ENCODE measurements around the gene ZMYND8.
"Not testable (repeated sequence)": the region's sequence is repeated elsewhere in the genome, so short reads cannot be mapped to it uniquely, and the experiment has no call there.

Gene ZMYND8

DNA sequence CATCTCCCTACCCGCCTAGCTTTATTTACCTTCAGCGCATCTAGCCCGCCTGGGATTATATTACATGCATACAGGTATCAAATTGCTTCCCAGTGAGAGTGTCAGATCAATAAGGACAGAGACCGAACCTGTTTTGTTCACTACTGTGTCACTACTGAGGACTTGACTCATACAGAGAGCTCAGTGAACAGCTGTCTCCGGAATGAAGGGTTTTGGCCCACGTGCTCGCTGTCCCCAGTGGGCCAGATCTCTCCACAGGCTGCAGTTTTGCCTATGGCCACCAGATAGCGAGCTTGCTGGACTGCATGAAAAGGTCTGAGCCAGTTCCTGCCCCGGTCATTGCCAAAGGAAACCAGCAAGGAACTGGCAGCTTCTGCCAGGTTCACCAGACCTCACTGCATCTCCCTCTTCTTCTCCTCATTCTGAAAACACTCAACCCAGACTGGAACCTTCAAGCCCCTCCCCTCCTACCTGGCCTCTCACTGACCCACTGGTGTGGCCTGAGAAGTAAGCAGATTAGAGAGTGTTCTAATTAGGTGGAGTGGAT lies 150.8 kb downstream of the ZMYND8 start (continued):
- TF ChIP-seq, protein P1, sequence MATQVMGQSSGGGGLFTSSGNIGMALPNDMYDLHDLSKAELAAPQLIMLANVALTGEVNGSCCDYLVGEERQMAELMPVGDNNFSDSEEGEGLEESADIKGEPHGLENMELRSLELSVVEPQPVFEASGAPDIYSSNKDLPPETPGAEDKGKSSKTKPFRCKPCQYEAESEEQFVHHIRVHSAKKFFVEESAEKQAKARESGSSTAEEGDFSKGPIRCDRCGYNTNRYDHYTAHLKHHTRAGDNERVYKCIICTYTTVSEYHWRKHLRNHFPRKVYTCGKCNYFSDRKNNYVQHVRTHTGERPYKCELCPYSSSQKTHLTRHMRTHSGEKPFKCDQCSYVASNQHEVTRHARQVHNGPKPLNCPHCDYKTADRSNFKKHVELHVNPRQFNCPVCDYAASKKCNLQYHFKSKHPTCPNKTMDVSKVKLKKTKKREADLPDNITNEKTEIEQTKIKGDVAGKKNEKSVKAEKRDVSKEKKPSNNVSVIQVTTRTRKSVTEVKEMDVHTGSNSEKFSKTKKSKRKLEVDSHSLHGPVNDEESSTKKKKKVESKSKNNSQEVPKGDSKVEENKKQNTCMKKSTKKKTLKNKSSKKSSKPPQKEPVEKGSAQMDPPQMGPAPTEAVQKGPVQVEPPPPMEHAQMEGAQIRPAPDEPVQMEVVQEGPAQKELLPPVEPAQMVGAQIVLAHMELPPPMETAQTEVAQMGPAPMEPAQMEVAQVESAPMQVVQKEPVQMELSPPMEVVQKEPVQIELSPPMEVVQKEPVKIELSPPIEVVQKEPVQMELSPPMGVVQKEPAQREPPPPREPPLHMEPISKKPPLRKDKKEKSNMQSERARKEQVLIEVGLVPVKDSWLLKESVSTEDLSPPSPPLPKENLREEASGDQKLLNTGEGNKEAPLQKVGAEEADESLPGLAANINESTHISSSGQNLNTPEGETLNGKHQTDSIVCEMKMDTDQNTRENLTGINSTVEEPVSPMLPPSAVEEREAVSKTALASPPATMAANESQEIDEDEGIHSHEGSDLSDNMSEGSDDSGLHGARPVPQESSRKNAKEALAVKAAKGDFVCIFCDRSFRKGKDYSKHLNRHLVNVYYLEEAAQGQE (tag by site-specific recombination; IDR thresholded peaks at IDR 0.05): no peak
- TF ChIP-seq, protein P2, sequence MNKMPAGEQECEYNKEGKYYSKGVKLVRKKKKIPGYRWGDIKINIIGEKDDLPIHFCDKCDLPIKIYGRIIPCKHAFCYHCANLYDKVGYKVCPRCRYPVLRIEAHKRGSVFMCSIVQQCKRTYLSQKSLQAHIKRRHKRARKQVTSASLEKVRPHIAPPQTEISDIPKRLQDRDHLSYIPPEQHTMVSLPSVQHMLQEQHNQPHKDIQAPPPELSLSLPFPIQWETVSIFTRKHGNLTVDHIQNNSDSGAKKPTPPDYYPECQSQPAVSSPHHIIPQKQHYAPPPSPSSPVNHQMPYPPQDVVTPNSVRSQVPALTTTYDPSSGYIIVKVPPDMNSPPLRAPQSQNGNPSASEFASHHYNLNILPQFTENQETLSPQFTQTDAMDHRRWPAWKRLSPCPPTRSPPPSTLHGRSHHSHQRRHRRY (tag by site-specific recombination; IDR thresholded peaks at IDR 0.05): no peak
- no peak for TF ChIP-seq ZNF529 (tag by site-specific recombination; IDR thresholded peaks at IDR 0.05; ENCODE audit: insufficient replicate concordance)
- TF ChIP-seq, protein P3, sequence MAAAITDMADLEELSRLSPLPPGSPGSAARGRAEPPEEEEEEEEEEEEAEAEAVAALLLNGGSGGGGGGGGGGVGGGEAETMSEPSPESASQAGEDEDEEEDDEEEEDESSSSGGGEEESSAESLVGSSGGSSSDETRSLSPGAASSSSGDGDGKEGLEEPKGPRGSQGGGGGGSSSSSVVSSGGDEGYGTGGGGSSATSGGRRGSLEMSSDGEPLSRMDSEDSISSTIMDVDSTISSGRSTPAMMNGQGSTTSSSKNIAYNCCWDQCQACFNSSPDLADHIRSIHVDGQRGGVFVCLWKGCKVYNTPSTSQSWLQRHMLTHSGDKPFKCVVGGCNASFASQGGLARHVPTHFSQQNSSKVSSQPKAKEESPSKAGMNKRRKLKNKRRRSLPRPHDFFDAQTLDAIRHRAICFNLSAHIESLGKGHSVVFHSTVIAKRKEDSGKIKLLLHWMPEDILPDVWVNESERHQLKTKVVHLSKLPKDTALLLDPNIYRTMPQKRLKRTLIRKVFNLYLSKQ (tag by site-specific recombination; IDR thresholded peaks at IDR 0.05; ENCODE audit: borderline replicate concordance): no peak
- TF ChIP-seq ZBTB17 (tag by site-specific recombination; IDR thresholded peaks at IDR 0.05): no peak
- TF ChIP-seq, protein P4, sequence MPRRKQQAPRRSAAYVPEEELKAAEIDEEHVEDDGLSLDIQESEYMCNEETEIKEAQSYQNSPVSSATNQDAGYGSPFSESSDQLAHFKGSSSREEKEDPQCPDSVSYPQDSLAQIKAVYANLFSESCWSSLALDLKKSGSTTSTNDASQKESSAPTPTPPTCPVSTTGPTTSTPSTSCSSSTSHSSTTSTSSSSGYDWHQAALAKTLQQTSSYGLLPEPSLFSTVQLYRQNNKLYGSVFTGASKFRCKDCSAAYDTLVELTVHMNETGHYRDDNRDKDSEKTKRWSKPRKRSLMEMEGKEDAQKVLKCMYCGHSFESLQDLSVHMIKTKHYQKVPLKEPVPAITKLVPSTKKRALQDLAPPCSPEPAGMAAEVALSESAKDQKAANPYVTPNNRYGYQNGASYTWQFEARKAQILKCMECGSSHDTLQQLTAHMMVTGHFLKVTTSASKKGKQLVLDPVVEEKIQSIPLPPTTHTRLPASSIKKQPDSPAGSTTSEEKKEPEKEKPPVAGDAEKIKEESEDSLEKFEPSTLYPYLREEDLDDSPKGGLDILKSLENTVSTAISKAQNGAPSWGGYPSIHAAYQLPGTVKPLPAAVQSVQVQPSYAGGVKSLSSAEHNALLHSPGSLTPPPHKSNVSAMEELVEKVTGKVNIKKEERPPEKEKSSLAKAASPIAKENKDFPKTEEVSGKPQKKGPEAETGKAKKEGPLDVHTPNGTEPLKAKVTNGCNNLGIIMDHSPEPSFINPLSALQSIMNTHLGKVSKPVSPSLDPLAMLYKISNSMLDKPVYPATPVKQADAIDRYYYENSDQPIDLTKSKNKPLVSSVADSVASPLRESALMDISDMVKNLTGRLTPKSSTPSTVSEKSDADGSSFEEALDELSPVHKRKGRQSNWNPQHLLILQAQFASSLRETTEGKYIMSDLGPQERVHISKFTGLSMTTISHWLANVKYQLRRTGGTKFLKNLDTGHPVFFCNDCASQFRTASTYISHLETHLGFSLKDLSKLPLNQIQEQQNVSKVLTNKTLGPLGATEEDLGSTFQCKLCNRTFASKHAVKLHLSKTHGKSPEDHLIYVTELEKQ (tag by site-specific recombination; IDR thresholded peaks at IDR 0.05; ENCODE audit: borderline replicate concordance): no peak

DNA sequence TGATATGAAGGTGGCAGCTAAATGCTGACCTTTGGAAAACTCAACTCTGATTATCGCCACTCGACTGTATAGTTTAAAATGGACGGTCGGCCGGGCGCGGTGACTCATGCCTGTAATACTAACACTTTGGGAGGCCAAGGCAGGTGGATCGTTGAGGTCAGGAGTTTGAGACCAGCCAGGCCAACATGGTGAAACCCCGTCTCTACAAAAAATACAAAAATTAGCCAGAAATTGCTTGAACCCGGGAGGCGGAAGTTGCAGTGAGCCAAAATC lies 151.7 kb downstream of the ZMYND8 start:
- ChIA-PET POLR2A (interaction anchor here (0.5 to 1.2 kb wide), 2 partner anchors 179 to 1974 kb away, joined by 3 read pairs; no protein-coding TSS in a partner anchor), CTCF (interaction anchor here (1.1 to 6.6 kb wide), 6 partner anchors 8 to 179 kb away, joined by 3 to 36 read pairs (median 6); no protein-coding TSS in a partner anchor)
- H3K4me3 ChIP-seq (ENCODE audit: low read depth, low read length); H3K27ac ChIP-seq (ENCODE audit: extremely low read depth, low read depth, low read length); H3K4me1 ChIP-seq (ENCODE audit: control insufficient read depth, insufficient read depth, low read length); H3K9me3 ChIP-seq (ENCODE audit: control insufficient read depth, insufficient read depth, low read depth, low read length): not testable (repeated sequence)
- H3K36me3 ChIP-seq (ENCODE audit: control insufficient read depth in 2 of 2, insufficient read depth in 1 of 2, low read length in 2 of 2): peaks cover 0 to 14% of the 10 kb centered on the region in 2 experiments; a peak in 1 of 3 replicates

DNA sequence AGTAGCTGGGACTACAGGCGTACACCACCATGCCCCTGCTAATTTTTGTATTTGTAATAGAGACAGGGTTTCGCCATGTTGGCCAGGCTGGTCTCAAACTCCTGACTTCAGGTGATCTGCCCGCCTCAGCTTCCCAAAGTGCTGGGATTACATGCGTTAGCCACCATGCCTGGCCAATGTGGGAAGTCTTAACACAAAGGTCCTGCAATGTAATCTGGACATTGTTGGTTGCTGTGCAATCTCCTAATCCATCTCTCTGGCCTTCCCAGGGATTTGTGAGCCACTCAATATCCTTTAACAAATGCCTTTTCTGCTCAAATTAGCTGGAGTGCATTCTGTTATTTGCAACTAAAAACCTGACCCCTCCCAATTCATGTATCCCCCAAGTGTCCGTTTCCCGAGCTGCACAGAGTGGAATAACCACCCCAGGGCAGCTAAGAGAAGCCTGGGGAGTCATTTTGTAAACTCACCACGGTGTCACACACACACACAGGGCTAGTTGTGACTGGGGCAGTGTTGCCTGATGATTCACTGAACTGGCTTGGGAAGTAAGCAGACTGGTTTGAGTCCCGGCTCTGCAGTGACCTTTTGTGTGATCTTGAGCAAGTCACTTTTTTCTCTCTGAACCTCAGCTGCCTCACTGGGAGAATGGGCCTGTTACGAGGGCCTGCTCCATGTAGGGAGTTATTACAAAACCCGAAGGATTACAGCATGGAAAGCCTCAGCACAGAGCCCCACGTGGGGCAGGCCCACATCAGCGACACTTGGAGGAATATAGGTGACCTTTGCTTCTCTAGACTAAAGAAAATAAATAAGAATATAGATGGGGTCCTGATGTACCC lies 152.3 kb downstream of the ZMYND8 start:
- POLR2A ChIA-PET: no interaction called here

More for the DNA sequence above, 152.3 kb downstream of the ZMYND8 start:
- TF ChIP-seq ZNF664 (tag by site-specific recombination; IDR thresholded peaks at IDR 0.05): no peak
- no peak for TF ChIP-seq FEZF1 (tag by site-specific recombination; IDR thresholded peaks at IDR 0.05)
- TF ChIP-seq, protein P5, sequence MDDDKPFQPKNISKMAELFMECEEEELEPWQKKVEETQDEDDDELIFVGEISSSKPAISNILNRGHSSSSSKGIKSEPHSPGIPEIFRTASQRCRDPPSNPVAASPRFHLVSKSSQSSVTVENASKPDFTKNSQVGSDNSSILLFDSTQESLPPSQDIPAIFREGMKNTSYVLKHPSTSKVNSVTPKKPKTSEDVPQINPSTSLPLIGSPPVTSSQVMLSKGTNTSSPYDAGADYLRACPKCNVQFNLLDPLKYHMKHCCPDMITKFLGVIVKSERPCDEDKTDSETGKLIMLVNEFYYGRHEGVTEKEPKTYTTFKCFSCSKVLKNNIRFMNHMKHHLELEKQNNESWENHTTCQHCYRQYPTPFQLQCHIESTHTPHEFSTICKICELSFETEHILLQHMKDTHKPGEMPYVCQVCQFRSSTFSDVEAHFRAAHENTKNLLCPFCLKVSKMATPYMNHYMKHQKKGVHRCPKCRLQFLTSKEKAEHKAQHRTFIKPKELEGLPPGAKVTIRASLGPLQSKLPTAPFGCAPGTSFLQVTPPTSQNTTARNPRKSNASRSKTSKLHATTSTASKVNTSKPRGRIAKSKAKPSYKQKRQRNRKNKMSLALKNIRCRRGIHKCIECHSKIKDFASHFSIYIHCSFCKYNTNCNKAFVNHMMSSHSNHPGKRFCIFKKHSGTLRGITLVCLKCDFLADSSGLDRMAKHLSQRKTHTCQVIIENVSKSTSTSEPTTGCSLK (tag by site-specific recombination; IDR thresholded peaks at IDR 0.05): no peak
- TF ChIP-seq, protein P6, sequence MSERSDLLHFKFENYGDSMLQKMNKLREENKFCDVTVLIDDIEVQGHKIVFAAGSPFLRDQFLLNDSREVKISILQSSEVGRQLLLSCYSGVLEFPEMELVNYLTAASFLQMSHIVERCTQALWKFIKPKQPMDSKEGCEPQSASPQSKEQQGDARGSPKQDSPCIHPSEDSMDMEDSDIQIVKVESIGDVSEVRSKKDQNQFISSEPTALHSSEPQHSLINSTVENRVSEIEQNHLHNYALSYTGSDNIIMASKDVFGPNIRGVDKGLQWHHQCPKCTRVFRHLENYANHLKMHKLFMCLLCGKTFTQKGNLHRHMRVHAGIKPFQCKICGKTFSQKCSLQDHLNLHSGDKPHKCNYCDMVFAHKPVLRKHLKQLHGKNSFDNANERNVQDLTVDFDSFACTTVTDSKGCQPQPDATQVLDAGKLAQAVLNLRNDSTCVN (tag by site-specific recombination; optimal IDR thresholded peaks at IDR 0.05): no peak
- TF ChIP-seq IKZF3 (tag by site-specific recombination; IDR thresholded peaks at IDR 0.05): no peak
- TF ChIP-seq ZNF629 (tag by site-specific recombination; IDR thresholded peaks at IDR 0.05): no peak
- TF ChIP-seq, protein P7, sequence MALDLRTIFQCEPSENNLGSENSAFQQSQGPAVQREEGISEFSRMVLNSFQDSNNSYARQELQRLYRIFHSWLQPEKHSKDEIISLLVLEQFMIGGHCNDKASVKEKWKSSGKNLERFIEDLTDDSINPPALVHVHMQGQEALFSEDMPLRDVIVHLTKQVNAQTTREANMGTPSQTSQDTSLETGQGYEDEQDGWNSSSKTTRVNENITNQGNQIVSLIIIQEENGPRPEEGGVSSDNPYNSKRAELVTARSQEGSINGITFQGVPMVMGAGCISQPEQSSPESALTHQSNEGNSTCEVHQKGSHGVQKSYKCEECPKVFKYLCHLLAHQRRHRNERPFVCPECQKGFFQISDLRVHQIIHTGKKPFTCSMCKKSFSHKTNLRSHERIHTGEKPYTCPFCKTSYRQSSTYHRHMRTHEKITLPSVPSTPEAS (tag by site-specific recombination; IDR thresholded peaks at IDR 0.05): no peak
- no peak for TF ChIP-seq GLI4 (tag by site-specific recombination; IDR thresholded peaks at IDR 0.05)
- TF ChIP-seq ZNF837 (tag by site-specific recombination; IDR thresholded peaks at IDR 0.05): no peak
- no peak overlapping the region for H3K4me3 ChIP-seq (ENCODE audit: low read depth, low read length)
- CTCF ChIA-PET: interaction anchor here (1.1 to 6.6 kb wide), 4 partner anchors 19 to 180 kb away, joined by 3 to 36 read pairs (median 6); no protein-coding TSS in a partner anchor
- H3K9me3 ChIP-seq (ENCODE audit: control insufficient read depth, insufficient read depth, low read depth, low read length): no peaks in the 10 kb centered on the region
- no peak overlapping the region for H3K27ac ChIP-seq (ENCODE audit: extremely low read depth, low read depth, low read length)
- peaks cover 0 to 8% of the 10 kb centered on the region in 2 experiments; a peak in 1 of 3 replicates for H3K36me3 ChIP-seq (ENCODE audit: control insufficient read depth in 2 of 2, insufficient read depth in 1 of 2, low read length in 2 of 2)
- H3K4me1 ChIP-seq (ENCODE audit: control insufficient read depth, insufficient read depth, low read length): no peaks in the 10 kb centered on the region

All from HEK293 (cell line).